ENCODE results near the gene RNF10. TPM values are rescaled to one million over a fixed set of nuclear protein-coding genes. Genes with fewer than 3 reads are reported as not detected.
"Not testable (repeated sequence)": the region's sequence is repeated elsewhere in the genome, so short reads cannot be mapped to it uniquely, and the experiment has no call there.

RNF10 gene
- total RNA-seq, 2 experiments from 2014 or later: 441 to 446 TPM

DNA sequence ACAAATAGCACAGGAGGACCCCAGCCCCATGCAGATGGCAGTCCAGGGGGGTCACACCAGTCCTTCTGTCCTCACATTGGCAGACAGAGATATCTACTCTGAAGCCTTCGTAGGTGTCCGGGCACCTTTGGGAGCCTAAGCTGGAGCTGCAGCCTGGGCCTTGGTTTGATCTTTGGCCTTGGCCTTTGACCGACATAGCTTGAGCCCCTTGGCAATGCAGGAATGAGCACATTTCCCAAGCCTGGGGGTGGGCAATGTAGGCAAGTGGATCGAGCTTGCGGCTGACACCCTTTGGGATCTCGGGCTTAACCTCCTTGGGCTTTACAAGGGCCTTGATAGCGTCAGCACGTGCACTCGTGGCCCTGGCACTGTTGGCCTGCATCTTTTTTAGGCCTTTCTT lies 11.6 kb upstream of the RNF10 start:
- no peaks in the 10 kb centered on the region for H3K9me3 ChIP-seq (ENCODE audit: control insufficient read depth in 1 of 2, insufficient read depth in 1 of 2, low read length in 2 of 2)
- H3K4me3 Mint-ChIP-seq: no peak overlapping the region
- H3K4me1 Mint-ChIP-seq (ENCODE audit: low read depth): peaks cover 5% of the 10 kb centered on the region
- no peaks in the 10 kb centered on the region for H3K9me3 Mint-ChIP-seq
- H3K27ac ChIP-seq (ENCODE audit: low read depth in 1 of 2, low read length in 2 of 2): no peak overlapping the region
- H3K4me1 ChIP-seq (ENCODE audit: insufficient read depth, low read length): no peaks in the 10 kb centered on the region
- H3K4me3 ChIP-seq (ENCODE audit: low read length): no peak overlapping the region
- ChIA-PET POLR2A (no interaction called here), CTCF (no interaction called here)
- H3K27me3 ChIP-seq (ENCODE audit: control insufficient read depth in 1 of 2, insufficient read depth in 2 of 2, low read length in 2 of 2): no peaks in the 10 kb centered on the region
- H3K27me3 Mint-ChIP-seq: no peaks in the 10 kb centered on the region
- H3K36me3 Mint-ChIP-seq (ENCODE audit: low read depth): peaks cover 14% of the 10 kb centered on the region
- intact Hi-C loops (cut with DNase I, micrococcal nuclease): no loop called here
- H3K36me3 ChIP-seq (ENCODE audit: insufficient read depth, low read length): peaks cover 5% of the 10 kb centered on the region
- H3K27ac Mint-ChIP-seq: no peak overlapping the region
- TF ChIP-seq, protein P1, sequence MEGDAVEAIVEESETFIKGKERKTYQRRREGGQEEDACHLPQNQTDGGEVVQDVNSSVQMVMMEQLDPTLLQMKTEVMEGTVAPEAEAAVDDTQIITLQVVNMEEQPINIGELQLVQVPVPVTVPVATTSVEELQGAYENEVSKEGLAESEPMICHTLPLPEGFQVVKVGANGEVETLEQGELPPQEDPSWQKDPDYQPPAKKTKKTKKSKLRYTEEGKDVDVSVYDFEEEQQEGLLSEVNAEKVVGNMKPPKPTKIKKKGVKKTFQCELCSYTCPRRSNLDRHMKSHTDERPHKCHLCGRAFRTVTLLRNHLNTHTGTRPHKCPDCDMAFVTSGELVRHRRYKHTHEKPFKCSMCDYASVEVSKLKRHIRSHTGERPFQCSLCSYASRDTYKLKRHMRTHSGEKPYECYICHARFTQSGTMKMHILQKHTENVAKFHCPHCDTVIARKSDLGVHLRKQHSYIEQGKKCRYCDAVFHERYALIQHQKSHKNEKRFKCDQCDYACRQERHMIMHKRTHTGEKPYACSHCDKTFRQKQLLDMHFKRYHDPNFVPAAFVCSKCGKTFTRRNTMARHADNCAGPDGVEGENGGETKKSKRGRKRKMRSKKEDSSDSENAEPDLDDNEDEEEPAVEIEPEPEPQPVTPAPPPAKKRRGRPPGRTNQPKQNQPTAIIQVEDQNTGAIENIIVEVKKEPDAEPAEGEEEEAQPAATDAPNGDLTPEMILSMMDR (IDR thresholded peaks at IDR 0.05): no peak
- ATAC-seq (ENCODE audit: poor library complexity): no peak
- no peak for DNase-seq

DNA sequence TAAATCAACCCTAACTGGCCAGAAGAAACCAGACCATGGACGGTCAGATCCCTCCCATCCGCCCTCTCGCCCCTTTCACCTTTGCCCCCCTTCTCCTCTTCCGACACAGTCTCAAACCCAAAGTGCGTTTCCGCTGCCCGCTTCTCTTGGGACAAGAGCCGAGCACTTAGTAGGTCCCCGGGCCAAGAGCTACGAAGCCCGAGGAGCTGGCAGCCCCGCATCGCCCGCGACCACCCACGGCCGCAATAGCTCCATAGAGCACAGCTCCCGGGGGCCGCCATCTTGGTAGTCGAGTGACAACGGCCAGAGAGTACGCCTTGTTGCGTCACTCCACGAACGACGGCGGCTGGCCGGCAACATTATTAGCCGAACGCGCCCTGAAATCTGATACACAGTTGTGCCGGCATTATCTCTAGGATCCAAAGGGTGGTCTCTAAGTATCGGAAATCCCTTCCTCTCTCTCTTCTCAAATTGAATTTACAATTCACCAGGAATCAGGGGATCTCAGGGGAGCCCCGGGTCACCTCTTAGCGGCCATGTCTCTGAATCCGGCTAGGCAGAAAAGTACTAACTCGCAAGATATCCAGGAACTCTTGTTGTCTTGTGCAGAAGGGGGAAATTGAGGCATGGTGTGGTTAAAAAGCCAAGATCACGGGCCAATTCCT lies 5.2 kb upstream of the RNF10 start, which contains the start of gene COQ5:
Gene COQ5, minus strand, starts transcription at position 298 of the 665 bp plus-strand sequence. Its CDS starts 17 bp downstream, at position 281.
- H3K27me3 Mint-ChIP-seq: no peaks in the 10 kb centered on the region
- no peaks in the 10 kb centered on the region for H3K9me3 ChIP-seq (ENCODE audit: control insufficient read depth in 1 of 2, insufficient read depth in 1 of 2, low read length in 2 of 2)
- H3K4me1 Mint-ChIP-seq (ENCODE audit: low read depth): peaks cover 32% of the 10 kb centered on the region
- intact Hi-C loops (cut with DNase I, micrococcal nuclease): loop anchor here (1.0 to 2.0 kb wide), 4 partner anchors 32 to 90 kb away; partner anchors contain the start of genes DYNLL1 (in 2 of the 2), COX6A1 (in 1 of the 2), GATC (in 1 of the 2) and TRIAP1 (in 1 of the 2)
- peak within 1 kb of the TSS; percentile 100 for H3K4me3 Mint-ChIP-seq
- TF ChIP-seq, protein P1 (IDR thresholded peaks at IDR 0.05): no peak
- peaks cover 27% of the 10 kb centered on the region for H3K4me1 ChIP-seq (ENCODE audit: insufficient read depth, low read length)
- peaks cover 14% of the 10 kb centered on the region for H3K36me3 Mint-ChIP-seq (ENCODE audit: low read depth)
- POLR2A ChIA-PET: interaction anchor here (0.6 to 2.1 kb wide), 15 partner anchors 9 to 1563 kb away, joined by 3 to 24 read pairs (median 4); partner anchors contain the start of genes DYNLL1, POP5, PSMD9 and RNU4-1
- H3K4me3 ChIP-seq (ENCODE audit: low read length): peak within 1 kb of the TSS; percentile 92
- ATAC-seq (ENCODE audit: poor library complexity): peak; percentile 97
- CTCF ChIA-PET: no interaction called here
- no peaks in the 10 kb centered on the region for H3K9me3 Mint-ChIP-seq
- peak within 1 kb of the TSS; percentile 95 for H3K27ac Mint-ChIP-seq
- peak within 1 kb of the TSS; percentile 69 to 73 for H3K27ac ChIP-seq (ENCODE audit: low read depth in 1 of 2, low read length in 2 of 2)
- H3K36me3 ChIP-seq (ENCODE audit: insufficient read depth, low read length): no peaks in the 10 kb centered on the region
- DNase-seq: peak; percentile 70 to 89 (median 79)
- no peaks in the 10 kb centered on the region for H3K27me3 ChIP-seq (ENCODE audit: control insufficient read depth in 1 of 2, insufficient read depth in 2 of 2, low read length in 2 of 2)

DNA sequence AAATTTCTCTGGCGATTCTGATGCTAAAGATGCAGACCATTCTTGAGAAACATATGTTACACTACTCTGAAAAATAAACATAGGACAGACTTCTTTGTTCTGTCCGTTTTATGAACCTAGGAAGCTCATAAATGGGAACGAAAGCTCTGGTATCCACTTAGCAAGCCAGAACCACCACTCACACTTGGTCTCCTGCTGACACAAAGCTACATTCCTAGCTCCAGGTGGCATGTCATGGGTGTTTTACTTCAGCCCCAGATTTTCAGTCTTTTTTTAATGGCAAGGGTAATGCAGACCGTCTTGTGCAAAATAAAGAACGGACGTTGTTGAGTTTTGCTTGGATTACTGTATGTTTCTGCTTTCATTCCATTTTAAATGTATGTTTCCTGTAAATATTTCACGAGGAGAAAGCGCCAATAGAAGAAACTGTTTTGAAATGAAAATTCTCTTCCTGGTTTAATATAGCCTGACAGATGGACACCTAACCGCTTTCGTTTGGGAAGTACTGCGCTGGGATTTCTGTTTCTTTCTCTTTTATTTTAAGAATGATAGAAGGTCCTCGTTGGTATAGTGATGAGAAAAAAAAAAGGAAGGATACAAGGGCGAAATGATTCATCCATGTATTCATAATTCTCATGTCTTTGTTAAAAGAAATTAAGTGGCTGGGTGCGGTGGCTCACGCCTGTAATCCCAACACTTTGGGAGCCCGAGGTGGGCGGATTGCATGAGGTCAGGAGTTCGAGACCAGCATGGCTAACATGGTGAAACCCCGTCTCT lies 4.3 kb upstream of the RNF10 start:
- TF ChIP-seq, protein P1 (IDR thresholded peaks at IDR 0.05): no peak
- peak in 2 of 14 experiments; percentile 14 to 38 for DNase-seq
- H3K9me3 Mint-ChIP-seq: no peaks in the 10 kb centered on the region
- H3K4me3 Mint-ChIP-seq: peak overlapping the region; percentile 100
- H3K9me3 ChIP-seq (ENCODE audit: control insufficient read depth in 1 of 2, insufficient read depth in 1 of 2, low read length in 2 of 2): no peaks in the 10 kb centered on the region
- no peak for ATAC-seq (ENCODE audit: poor library complexity)
- no peaks in the 10 kb centered on the region for H3K36me3 ChIP-seq (ENCODE audit: insufficient read depth, low read length)
- H3K4me1 ChIP-seq (ENCODE audit: insufficient read depth, low read length): peaks cover 28% of the 10 kb centered on the region
- no peaks in the 10 kb centered on the region for H3K27me3 ChIP-seq (ENCODE audit: control insufficient read depth in 1 of 2, insufficient read depth in 2 of 2, low read length in 2 of 2)
- intact Hi-C loops (cut with DNase I, micrococcal nuclease): loop anchor here (1.0 to 5.0 kb wide), 5 partner anchors 33 to 93 kb away; partner anchors contain the start of genes COX6A1 (in 2 of the 2), DYNLL1 (in 2 of the 2), GATC (in 1 of the 2) and TRIAP1 (in 1 of the 2)
- ChIA-PET CTCF (no interaction called here), POLR2A (interaction anchor here (1.0 to 2.1 kb wide), 7 partner anchors 9 to 328 kb away, joined by 3 to 24 read pairs (median 4); partner anchors contain the start of genes DYNLL1, POP5 and RNU4-1)
- peaks cover 35% of the 10 kb centered on the region for H3K4me1 Mint-ChIP-seq (ENCODE audit: low read depth)
- H3K36me3 Mint-ChIP-seq (ENCODE audit: low read depth): peaks cover 21% of the 10 kb centered on the region
- peak overlapping the region; percentile 69 to 73 for H3K27ac ChIP-seq (ENCODE audit: low read depth in 1 of 2, low read length in 2 of 2)
- H3K27me3 Mint-ChIP-seq: no peaks in the 10 kb centered on the region
- H3K27ac Mint-ChIP-seq: peak overlapping the region; percentile 95
- peak overlapping the region; percentile 92 for H3K4me3 ChIP-seq (ENCODE audit: low read length)

- DNase-seq; H3K27ac ChIP-seq (ENCODE audit: low read depth in 1 of 2, low read length in 2 of 2); POLR2A ChIA-PET; H3K27me3 Mint-ChIP-seq; H3K9me3 ChIP-seq (ENCODE audit: control insufficient read depth in 1 of 2, insufficient read depth in 1 of 2, low read length in 2 of 2); H3K36me3 ChIP-seq (ENCODE audit: insufficient read depth, low read length); ATAC-seq (ENCODE audit: poor library complexity); H3K4me3 ChIP-seq (ENCODE audit: low read length); H3K9me3 Mint-ChIP-seq; CTCF ChIA-PET; H3K27me3 ChIP-seq (ENCODE audit: control insufficient read depth in 1 of 2, insufficient read depth in 2 of 2, low read length in 2 of 2): not testable (repeated sequence)
- H3K4me1 ChIP-seq (ENCODE audit: insufficient read depth, low read length): peaks cover 28% of the 10 kb centered on the region
- intact Hi-C loops (cut with DNase I, micrococcal nuclease): loop anchor here in 1 of 2 experiments (5.0 kb wide), 1 partner anchor 93 kb away; the partner anchor contains the start of gene COX6A1
- Mint-ChIP-seq H3K4me1 (ENCODE audit: low read depth) (peaks cover 39% of the 10 kb centered on the region), H3K4me3 (peak overlapping the region; percentile 100), H3K36me3 (ENCODE audit: low read depth) (peaks cover 27% of the 10 kb centered on the region), H3K27ac (peak overlapping the region; percentile 95)
These were observed 3.8 kb upstream of the RNF10 start for GRCh38 chr12:120530418-120530761.

Data from CD4-positive, alpha-beta T cell (primary cell).